ENCODE data around the gene JAZF1.
A peak's percentile ranks its signal among the peaks of the same experiment; 100 is the strongest.
"Not testable (repeated sequence)": the region's sequence is repeated elsewhere in the genome, so short reads cannot be mapped to it uniquely, and the experiment has no call there.

The JAZF1 gene

GRCh38 chr7:27868131-27868550 lies 312.5 kb downstream of the JAZF1 start:
- no peak overlapping the region for H3K4me3 ChIP-seq (ENCODE audit: low read length)
- peak; percentile 36 for DNase-seq (ENCODE audit: low read depth)
- no peak for TF ChIP-seq CTCF (conservative IDR thresholded peaks at IDR 0.05; ENCODE audit: low read length)

- no peak overlapping the region for H3K4me3 ChIP-seq (ENCODE audit: low read length)
- no peak for DNase-seq (ENCODE audit: low read depth)
- TF ChIP-seq CTCF (conservative IDR thresholded peaks at IDR 0.05; ENCODE audit: low read length), result no peak
These were observed 313.5 kb downstream of the JAZF1 start for GRCh38 chr7:27866828-27867672.

- no peak for DNase-seq (ENCODE audit: low read depth)
- TF ChIP-seq CTCF (conservative IDR thresholded peaks at IDR 0.05; ENCODE audit: low read length), result no peak
- no peak overlapping the region for H3K4me3 ChIP-seq (ENCODE audit: low read length)
These were observed 314.3 kb downstream of the JAZF1 start for GRCh38 chr7:27866256-27866655.

GRCh38 chr7:27863880-27864279 lies 316.7 kb downstream of the JAZF1 start:
- no peak overlapping the region for H3K4me3 ChIP-seq (ENCODE audit: low read length)
- DNase-seq (ENCODE audit: low read depth), result no peak
- no peak for TF ChIP-seq CTCF (conservative IDR thresholded peaks at IDR 0.05; ENCODE audit: low read length)

- no peak for DNase-seq (ENCODE audit: low read depth)
- H3K4me3 ChIP-seq (ENCODE audit: low read length), result no peak overlapping the region
- no peak for TF ChIP-seq CTCF (conservative IDR thresholded peaks at IDR 0.05; ENCODE audit: low read length)
These were observed 318.8 kb downstream of the JAZF1 start for GRCh38 chr7:27861747-27862146.

- no peak for TF ChIP-seq CTCF (conservative IDR thresholded peaks at IDR 0.05; ENCODE audit: low read length)
- H3K4me3 ChIP-seq (ENCODE audit: low read length), result no peak overlapping the region
- no peak for DNase-seq (ENCODE audit: low read depth)
These were observed 319.8 kb downstream of the JAZF1 start for GRCh38 chr7:27860800-27861199.

GRCh38 chr7:27856703-27857485 lies 323.7 kb downstream of the JAZF1 start:
- DNase-seq (ENCODE audit: low read depth); H3K4me3 ChIP-seq (ENCODE audit: low read length): not testable (repeated sequence)
